HepG2 (cell line): ENCODE results near the gene AMELY. TPM values are rescaled to one million over a fixed set of nuclear protein-coding genes. Genes with fewer than 3 reads are reported as not detected.

Experiments used
- ATRX ChIP-seq: sonication (generic); formaldehyde crosslinking; IDR thresholded peaks from 2 replicates; pipeline ENCODE4 v1.4.0; 2020; ENCODE audit warnings: missing genetic modification reagents, borderline replicate concordance
- CBFB ChIP-seq: sonication (generic); formaldehyde crosslinking; IDR thresholded peaks from 2 replicates; pipeline ENCODE4 v1.4.0; 2020; ENCODE audit warnings: missing genetic modification reagents
- FOXK2 ChIP-seq: fragments of 450-650 bp; IDR thresholded peaks from 2 replicates; pipeline ENCODE4 v1.6.1; 2016
- JUNB ChIP-seq: sonication (generic); formaldehyde crosslinking; IDR thresholded peaks from 2 replicates; pipeline ENCODE4 v1.8.0; 2022; ENCODE audit warnings: missing genetic modification reagents, mild to moderate bottlenecking, borderline replicate concordance
- MYC ChIP-seq: sonication (generic); formaldehyde crosslinking; IDR thresholded peaks from 2 replicates; pipeline ENCODE4 v1.9.0; 2021; ENCODE audit warnings: missing genetic modification reagents, borderline replicate concordance
- NFE2L2 ChIP-seq: fragments of 150-350 bp; IDR thresholded peaks from 2 replicates; pipeline ENCODE4 v1.6.1; 2014; ENCODE audit warnings: low read length
- RBAK ChIP-seq: sonication (generic); formaldehyde crosslinking; IDR thresholded peaks from 2 replicates; pipeline ENCODE4 v1.5.1; 2020; ENCODE audit warnings: mild to moderate bottlenecking, missing genetic modification reagents
- ZFP1 ChIP-seq: IDR thresholded peaks from 2 replicates; pipeline ENCODE4 v1.6.1; 2016
- ZMYM4 ChIP-seq: sonication (generic); formaldehyde crosslinking; IDR thresholded peaks from 2 replicates; pipeline ENCODE4 v1.8.1; 2023; ENCODE audit warnings: mild to moderate bottlenecking, missing genetic modification reagents
- ZNF256 ChIP-seq: sonication (generic); formaldehyde crosslinking; conservative IDR thresholded peaks from 2 replicates; pipeline ENCODE4 v1.4.0; 2020; ENCODE audit warnings: missing genetic modification reagents
- ZNF609 ChIP-seq: sonication (generic); formaldehyde crosslinking; IDR thresholded peaks from 2 replicates; pipeline ENCODE4 v1.4.0; 2020; ENCODE audit warnings: mild to moderate bottlenecking, missing genetic modification reagents, borderline replicate concordance
- ZNF780A ChIP-seq: sonication (generic); formaldehyde crosslinking; IDR thresholded peaks from 2 replicates; pipeline ENCODE4 v1.8.0; 2022; ENCODE audit warnings: mild to moderate bottlenecking, missing genetic modification reagents, moderate library complexity
- polyA plus RNA-seq, 8 experiments: library from polyadenylated mRNA; depleted of rRNA in 3 of 8; stranded (reverse) in 7 of 8; unstranded in 1 of 8; fragments of >200 nt; fragmentation: Illumina TruSeq in 4 of 8; extraction: Trizol in 4 of 8; gene quantifications; 2 replicates each; pipeline versions ENCODE4 v1.2.1 to v1.2.3, GENCODE V29; 2011 to 2016; ENCODE audit warnings: low read depth in 4 of 8, missing spikeins in 1 of 8, mixed read lengths in 1 of 8; ENCODE audit not compliant: insufficient read depth in 1 of 8
- total RNA-seq, 5 experiments: library from RNA; depleted of rRNA; stranded (reverse); fragments of >200 nt; fragmentation: Illumina TruSeq; extraction: Trizol; gene quantifications; 2 replicates each; pipeline ENCODE4 v1.2.3, GENCODE V29; 2016; ENCODE audit warnings: low read depth in 1 of 5
- TF ChIP-seq, protein P1 (sequence below): sonication (generic); formaldehyde crosslinking; IDR thresholded peaks from 2 replicates; pipeline ENCODE4 v1.4.0; 2020; ENCODE audit warnings: missing genetic modification reagents
- TF ChIP-seq, protein P2 (sequence below): fragments of 450-650 bp; IDR thresholded peaks from 2 replicates; pipeline ENCODE4 v1.6.1; 2016
- TF ChIP-seq, protein P3 (sequence below): sonication (generic); formaldehyde crosslinking; IDR thresholded peaks from 2 replicates; pipeline ENCODE4 v1.4.0; 2020; ENCODE audit warnings: missing genetic modification reagents
- TF ChIP-seq, protein P4 (sequence below): IDR thresholded peaks from 2 replicates; pipeline ENCODE4 v1.4.0; 2020; ENCODE audit warnings: mild to moderate bottlenecking, missing genetic modification reagents

AMELY gene
- total and polyA plus RNA-seq, 2 of the 13 experiments (the other 11 are each of a cell fraction or from before 2014, with no cell fraction given), result not detected

DNA sequence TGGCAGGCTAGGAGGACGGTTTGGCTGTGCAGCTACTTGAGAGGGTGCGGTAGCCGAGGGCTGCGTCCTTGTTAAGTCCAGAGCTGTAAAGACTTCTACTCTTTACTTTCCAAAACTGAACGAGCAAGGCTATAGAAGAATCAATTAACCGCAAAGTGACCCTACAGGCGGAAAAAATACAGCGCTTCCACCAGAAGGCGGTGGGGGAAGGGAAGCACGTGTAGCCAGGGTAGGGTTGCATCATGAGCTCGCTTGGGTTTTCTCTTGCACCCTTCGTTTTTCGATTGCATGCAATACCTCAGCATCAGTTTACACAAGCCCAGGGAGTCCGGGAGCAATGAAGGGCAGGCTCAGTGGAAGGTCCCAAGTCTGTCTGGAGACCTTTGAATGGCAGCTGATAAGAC, 2.4 kb downstream of the AMELY start (continued):
- no peak for TF ChIP-seq ATRX (CRISPR knock-in tag)
- TF ChIP-seq, protein P1, sequence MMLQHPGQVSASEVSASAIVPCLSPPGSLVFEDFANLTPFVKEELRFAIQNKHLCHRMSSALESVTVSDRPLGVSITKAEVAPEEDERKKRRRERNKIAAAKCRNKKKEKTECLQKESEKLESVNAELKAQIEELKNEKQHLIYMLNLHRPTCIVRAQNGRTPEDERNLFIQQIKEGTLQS (CRISPR knock-in tag), result peak; percentile 81
- peak; percentile 67; the same call in 1 of the 2 replicates for TF ChIP-seq CBFB (CRISPR knock-in tag)
- 0 out of 2 replicates have a peak, but pooled peaks have one; percentile 36 for TF ChIP-seq ZMYM4 (CRISPR knock-in tag)
- TF ChIP-seq ZNF609 (CRISPR knock-in tag), result no peak
- no peak for TF ChIP-seq ZNF780A (CRISPR knock-in tag)
- no peak for TF ChIP-seq NFE2L2
- TF ChIP-seq, protein P2, sequence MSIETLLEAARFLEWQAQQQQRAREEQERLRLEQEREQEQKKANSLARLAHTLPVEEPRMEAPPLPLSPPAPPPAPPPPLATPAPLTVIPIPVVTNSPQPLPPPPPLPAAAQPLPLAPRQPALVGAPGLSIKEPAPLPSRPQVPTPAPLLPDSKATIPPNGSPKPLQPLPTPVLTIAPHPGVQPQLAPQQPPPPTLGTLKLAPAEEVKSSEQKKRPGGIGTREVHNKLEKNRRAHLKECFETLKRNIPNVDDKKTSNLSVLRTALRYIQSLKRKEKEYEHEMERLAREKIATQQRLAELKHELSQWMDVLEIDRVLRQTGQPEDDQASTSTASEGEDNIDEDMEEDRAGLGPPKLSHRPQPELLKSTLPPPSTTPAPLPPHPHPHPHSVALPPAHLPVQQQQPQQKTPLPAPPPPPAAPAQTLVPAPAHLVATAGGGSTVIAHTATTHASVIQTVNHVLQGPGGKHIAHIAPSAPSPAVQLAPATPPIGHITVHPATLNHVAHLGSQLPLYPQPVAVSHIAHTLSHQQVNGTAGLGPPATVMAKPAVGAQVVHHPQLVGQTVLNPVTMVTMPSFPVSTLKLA, result no peak
- TF ChIP-seq, protein P3, sequence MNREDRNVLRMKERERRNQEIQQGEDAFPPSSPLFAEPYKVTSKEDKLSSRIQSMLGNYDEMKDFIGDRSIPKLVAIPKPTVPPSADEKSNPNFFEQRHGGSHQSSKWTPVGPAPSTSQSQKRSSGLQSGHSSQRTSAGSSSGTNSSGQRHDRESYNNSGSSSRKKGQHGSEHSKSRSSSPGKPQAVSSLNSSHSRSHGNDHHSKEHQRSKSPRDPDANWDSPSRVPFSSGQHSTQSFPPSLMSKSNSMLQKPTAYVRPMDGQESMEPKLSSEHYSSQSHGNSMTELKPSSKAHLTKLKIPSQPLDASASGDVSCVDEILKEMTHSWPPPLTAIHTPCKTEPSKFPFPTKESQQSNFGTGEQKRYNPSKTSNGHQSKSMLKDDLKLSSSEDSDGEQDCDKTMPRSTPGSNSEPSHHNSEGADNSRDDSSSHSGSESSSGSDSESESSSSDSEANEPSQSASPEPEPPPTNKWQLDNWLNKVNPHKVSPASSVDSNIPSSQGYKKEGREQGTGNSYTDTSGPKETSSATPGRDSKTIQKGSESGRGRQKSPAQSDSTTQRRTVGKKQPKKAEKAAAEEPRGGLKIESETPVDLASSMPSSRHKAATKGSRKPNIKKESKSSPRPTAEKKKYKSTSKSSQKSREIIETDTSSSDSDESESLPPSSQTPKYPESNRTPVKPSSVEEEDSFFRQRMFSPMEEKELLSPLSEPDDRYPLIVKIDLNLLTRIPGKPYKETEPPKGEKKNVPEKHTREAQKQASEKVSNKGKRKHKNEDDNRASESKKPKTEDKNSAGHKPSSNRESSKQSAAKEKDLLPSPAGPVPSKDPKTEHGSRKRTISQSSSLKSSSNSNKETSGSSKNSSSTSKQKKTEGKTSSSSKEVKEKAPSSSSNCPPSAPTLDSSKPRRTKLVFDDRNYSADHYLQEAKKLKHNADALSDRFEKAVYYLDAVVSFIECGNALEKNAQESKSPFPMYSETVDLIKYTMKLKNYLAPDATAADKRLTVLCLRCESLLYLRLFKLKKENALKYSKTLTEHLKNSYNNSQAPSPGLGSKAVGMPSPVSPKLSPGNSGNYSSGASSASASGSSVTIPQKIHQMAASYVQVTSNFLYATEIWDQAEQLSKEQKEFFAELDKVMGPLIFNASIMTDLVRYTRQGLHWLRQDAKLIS (CRISPR knock-in tag), result no peak
- TF ChIP-seq FOXK2, result no peak
- no peak for TF ChIP-seq ZFP1 (CRISPR knock-in tag)
- TF ChIP-seq MYC, result peak; percentile 56; the same call in 1 of the 2 replicates
- TF ChIP-seq, protein P4, sequence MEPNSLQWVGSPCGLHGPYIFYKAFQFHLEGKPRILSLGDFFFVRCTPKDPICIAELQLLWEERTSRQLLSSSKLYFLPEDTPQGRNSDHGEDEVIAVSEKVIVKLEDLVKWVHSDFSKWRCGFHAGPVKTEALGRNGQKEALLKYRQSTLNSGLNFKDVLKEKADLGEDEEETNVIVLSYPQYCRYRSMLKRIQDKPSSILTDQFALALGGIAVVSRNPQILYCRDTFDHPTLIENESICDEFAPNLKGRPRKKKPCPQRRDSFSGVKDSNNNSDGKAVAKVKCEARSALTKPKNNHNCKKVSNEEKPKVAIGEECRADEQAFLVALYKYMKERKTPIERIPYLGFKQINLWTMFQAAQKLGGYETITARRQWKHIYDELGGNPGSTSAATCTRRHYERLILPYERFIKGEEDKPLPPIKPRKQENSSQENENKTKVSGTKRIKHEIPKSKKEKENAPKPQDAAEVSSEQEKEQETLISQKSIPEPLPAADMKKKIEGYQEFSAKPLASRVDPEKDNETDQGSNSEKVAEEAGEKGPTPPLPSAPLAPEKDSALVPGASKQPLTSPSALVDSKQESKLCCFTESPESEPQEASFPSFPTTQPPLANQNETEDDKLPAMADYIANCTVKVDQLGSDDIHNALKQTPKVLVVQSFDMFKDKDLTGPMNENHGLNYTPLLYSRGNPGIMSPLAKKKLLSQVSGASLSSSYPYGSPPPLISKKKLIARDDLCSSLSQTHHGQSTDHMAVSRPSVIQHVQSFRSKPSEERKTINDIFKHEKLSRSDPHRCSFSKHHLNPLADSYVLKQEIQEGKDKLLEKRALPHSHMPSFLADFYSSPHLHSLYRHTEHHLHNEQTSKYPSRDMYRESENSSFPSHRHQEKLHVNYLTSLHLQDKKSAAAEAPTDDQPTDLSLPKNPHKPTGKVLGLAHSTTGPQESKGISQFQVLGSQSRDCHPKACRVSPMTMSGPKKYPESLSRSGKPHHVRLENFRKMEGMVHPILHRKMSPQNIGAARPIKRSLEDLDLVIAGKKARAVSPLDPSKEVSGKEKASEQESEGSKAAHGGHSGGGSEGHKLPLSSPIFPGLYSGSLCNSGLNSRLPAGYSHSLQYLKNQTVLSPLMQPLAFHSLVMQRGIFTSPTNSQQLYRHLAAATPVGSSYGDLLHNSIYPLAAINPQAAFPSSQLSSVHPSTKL (CRISPR knock-in tag), result no peak
- TF ChIP-seq RBAK, result no peak
- no peak for TF ChIP-seq JUNB
- TF ChIP-seq ZNF256 (CRISPR knock-in tag), result no peak
